Measurements from ENCODE around the gene LRP1B.

Gene LRP1B

GRCh38 chr2:140851258-140851981, 1279.4 kb downstream of the LRP1B start:
- DNase-seq (ENCODE audit: low read depth, low spot score), result no peak

GRCh38 chr2:140843186-140843585, 1287.6 kb downstream of the LRP1B start:
- no peak for DNase-seq (ENCODE audit: low read depth, low spot score)

- no peak for DNase-seq (ENCODE audit: low read depth, low spot score)
Measured at GRCh38 chr2:140842110-140842509, 1288.7 kb downstream of the LRP1B start.

- DNase-seq (ENCODE audit: low read depth, low spot score), result no peak
Measured at GRCh38 chr2:140841141-140841540, 1289.7 kb downstream of the LRP1B start.

GRCh38 chr2:140836826-140837225, 1294.0 kb downstream of the LRP1B start:
- no peak for DNase-seq (ENCODE audit: low read depth, low spot score)

- no peak for DNase-seq (ENCODE audit: low read depth, low spot score)
Measured at GRCh38 chr2:140835079-140835478, 1295.7 kb downstream of the LRP1B start.

- no peak for DNase-seq (ENCODE audit: low read depth, low spot score)
Measured at GRCh38 chr2:140814141-140814540, 1316.7 kb downstream of the LRP1B start.

- no peak for DNase-seq (ENCODE audit: low read depth, low spot score)
Measured at GRCh38 chr2:140808820-140809219, 1322.0 kb downstream of the LRP1B start.

- no peak for DNase-seq (ENCODE audit: low read depth, low spot score)
Measured at GRCh38 chr2:140808211-140808610, 1322.6 kb downstream of the LRP1B start.

GRCh38 chr2:140804700-140805260, 1326.0 kb downstream of the LRP1B start:
- no peak for DNase-seq (ENCODE audit: low read depth, low spot score)

- DNase-seq (ENCODE audit: low read depth, low spot score), result no peak
Measured at GRCh38 chr2:140801311-140801710, 1329.5 kb downstream of the LRP1B start.

- DNase-seq (ENCODE audit: low read depth, low spot score), result no peak
Measured at GRCh38 chr2:140797718-140798117, 1333.1 kb downstream of the LRP1B start.

GRCh38 chr2:140791802-140792201, 1339.0 kb downstream of the LRP1B start:
- DNase-seq (ENCODE audit: low read depth, low spot score), result no peak

- no peak for DNase-seq (ENCODE audit: low read depth, low spot score)
Measured at GRCh38 chr2:140786585-140786984, 1344.2 kb downstream of the LRP1B start.

- no peak for DNase-seq (ENCODE audit: low read depth, low spot score)
Measured at GRCh38 chr2:140775411-140775810, 1355.4 kb downstream of the LRP1B start.

GRCh38 chr2:140770645-140771044, 1360.2 kb downstream of the LRP1B start:
- DNase-seq (ENCODE audit: low read depth, low spot score), result no peak

GRCh38 chr2:140761807-140762206, 1369.0 kb downstream of the LRP1B start:
- DNase-seq (ENCODE audit: low read depth, low spot score), result no peak

- DNase-seq (ENCODE audit: low read depth, low spot score), result no peak
Measured at GRCh38 chr2:140759426-140760156, 1371.2 kb downstream of the LRP1B start.

GRCh38 chr2:140747665-140748064, 1383.2 kb downstream of the LRP1B start:
- DNase-seq (ENCODE audit: low read depth, low spot score), result no peak

- DNase-seq (ENCODE audit: low read depth, low spot score), result peak; percentile 17
Measured at GRCh38 chr2:140747090-140747489, 1383.7 kb downstream of the LRP1B start.

- no peak for DNase-seq (ENCODE audit: low read depth, low spot score)
Measured at GRCh38 chr2:140744379-140744778, 1386.4 kb downstream of the LRP1B start.

GRCh38 chr2:140737006-140737405, 1393.8 kb downstream of the LRP1B start:
- no peak for DNase-seq (ENCODE audit: low read depth, low spot score)

- DNase-seq (ENCODE audit: low read depth, low spot score), result no peak
Measured at GRCh38 chr2:140734992-140735391, 1395.8 kb downstream of the LRP1B start.
